Adrenal gland (tissue), 12 donors: ENCODE data around the gene ZNF236. TPM values are rescaled to one million over a fixed set of nuclear protein-coding genes. Genes with fewer than 3 reads are reported as not detected.

Experiments used
- DNase-seq, 7 donors: peaks; one replicate each; pipeline ENCODE4 v3.0.0-alpha.2; 2019 to 2020
- H3K27ac ChIP-seq, 5 donors: fragments of 200-600 bp; sonication (generic) in 4 of 5; 1 replicate in 3 of 5; 2 replicates in 2 of 5; pipeline versions ENCODE4 v1.5.1 to v1.8.0; 2016 to 2020; ENCODE audit warnings: mild to moderate bottlenecking in 1 of 5
- H3K27me3 ChIP-seq: fragments of 200-600 bp; 2 replicates; pipeline ENCODE4 v1.8.0; 2021
- H3K36me3 ChIP-seq, 2 donors: fragments of 200-600 bp; replicated peaks in 1 of 2; 1 replicate in 1 of 2; 2 replicates in 1 of 2; pipeline versions ENCODE4 v1.5.1 to v1.8.0; 2018 to 2022
- H3K4me1 ChIP-seq, 2 donors: fragments of 200-600 bp; replicated peaks in 1 of 2; 1 replicate in 1 of 2; 2 replicates in 1 of 2; pipeline versions ENCODE4 v1.5.1 to v1.8.0; 2018 to 2021
- H3K4me3 ChIP-seq, 4 donors: fragments of 200-600 bp; sonication (generic) in 3 of 4; one replicate each; pipeline ENCODE4 v1.5.1; 2016 to 2018
- H3K9me3 ChIP-seq, 3 donors: fragments of 200-600 bp; sonication (generic) in 1 of 3; replicated peaks in 1 of 3; 1 replicate in 2 of 3; 2 replicates in 1 of 3; pipeline versions ENCODE4 v1.5.1 to v1.8.0; 2016 to 2021
- POLR2A ChIP-seq, 2 donors: fragments of 450-650 bp; IDR thresholded peaks; one replicate each; pipeline ENCODE4 v1.6.1; 2017; ENCODE audit warnings: antibody characterized with exemption in 2 of 2, mild to moderate bottlenecking in 2 of 2, moderate library complexity in 1 of 2
- WGBS, 4 donors: extraction: QIAGEN DNeasy Blood & Tissue Kit in 2 of 4; methylation state at CpG; one replicate each; pipeline versions ENCODE4 v1.1.5 to v1.1.7; 2013 to 2017; 5-methylcytosine and 5-hydroxymethylcytosine counted together
- intact Hi-C, 2 donors: fragments of 100-400 bp; cut with DNase I; formaldehyde crosslinking; loops; one replicate each; pipeline versions ENCODE4 v1.14.1 to v1.15.0; 2022 to 2023
- polyA plus RNA-seq, 3 donors: library from polyadenylated mRNA; stranded (reverse); fragments of 200-250 nt in 2 of 3; fragments of 350-450 nt in 1 of 3; fragmentation: Illumina TruSeq in 1 of 3; extraction: RNeasy Lipid Tissue Mini Kit (QIAGEN cat#74804) in 1 of 3; gene quantifications; one replicate each; pipeline ENCODE4 v1.2.3, GENCODE V29; 2013 to 2014
- total RNA-seq, 9 donors: library from RNA; depleted of rRNA in 4 of 9; stranded (reverse); fragments of >200 nt in 4 of 9; fragments of 120-200 nt in 1 of 9; fragmentation: NEBNext Ultra II Directional in 1 of 9; extraction: Animal tissue kit (Norgen Biotek cat#: 25700) in 1 of 9; gene quantifications; one replicate each; pipeline versions ENCODE4 v1.1.0 to v1.2.4, GENCODE V29; 2013 to 2023
- TF ChIP-seq, protein P1 (sequence below), 6 experiments: fragments of 450-650 bp in 4 of 6; fragments of 200-600 bp in 2 of 6; sonication (generic) in 1 of 6; IDR thresholded peaks; 1 replicate in 5 of 6; 2 replicates in 1 of 6; pipeline versions ENCODE4 v1.5.1 to v1.8.0; 2016 to 2021; ENCODE audit warnings: antibody characterized with exemption in 6 of 6, mild to moderate bottlenecking in 2 of 6, moderate library complexity in 1 of 6
- donor health status: healthy with polysubstance abuse.
- donor health status: Bipolar disorder and iron deficiency.
- donor health status: DM: yes; HTN: yes; CAD: no.
- donor health status: DM: no; HTN: no; CAD: no.
- donor health status: DM: no; HTN: no; CAD: no.
- donor health status: DM: yes; HTN: yes; CAD: no.

Gene ZNF236
- total and polyA plus RNA-seq, 12 donors, result 2.7 to 35.2 (median 8.1) TPM

DNA sequence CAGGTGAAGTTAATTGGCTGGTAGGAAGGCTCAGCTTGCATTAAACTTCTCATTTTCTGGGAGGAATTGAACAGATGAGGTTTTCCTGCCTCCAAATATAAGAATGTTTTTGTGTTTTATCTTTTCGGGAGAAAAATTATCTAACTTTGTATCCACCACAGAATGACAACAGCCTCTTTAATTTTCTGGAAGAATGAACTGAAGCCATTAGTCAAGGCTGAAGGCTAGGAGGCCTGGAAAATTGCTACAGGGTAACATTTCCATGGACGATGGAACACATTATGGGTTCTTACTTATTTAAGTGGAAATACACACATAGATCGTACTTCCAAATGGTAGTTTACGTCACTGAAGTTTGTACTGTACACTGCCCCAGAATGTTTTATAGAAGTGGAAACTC is 28.0 kb upstream of the ZNF236 start:
- no peak for DNase-seq
- intact Hi-C loops, result no loop called here

DNA sequence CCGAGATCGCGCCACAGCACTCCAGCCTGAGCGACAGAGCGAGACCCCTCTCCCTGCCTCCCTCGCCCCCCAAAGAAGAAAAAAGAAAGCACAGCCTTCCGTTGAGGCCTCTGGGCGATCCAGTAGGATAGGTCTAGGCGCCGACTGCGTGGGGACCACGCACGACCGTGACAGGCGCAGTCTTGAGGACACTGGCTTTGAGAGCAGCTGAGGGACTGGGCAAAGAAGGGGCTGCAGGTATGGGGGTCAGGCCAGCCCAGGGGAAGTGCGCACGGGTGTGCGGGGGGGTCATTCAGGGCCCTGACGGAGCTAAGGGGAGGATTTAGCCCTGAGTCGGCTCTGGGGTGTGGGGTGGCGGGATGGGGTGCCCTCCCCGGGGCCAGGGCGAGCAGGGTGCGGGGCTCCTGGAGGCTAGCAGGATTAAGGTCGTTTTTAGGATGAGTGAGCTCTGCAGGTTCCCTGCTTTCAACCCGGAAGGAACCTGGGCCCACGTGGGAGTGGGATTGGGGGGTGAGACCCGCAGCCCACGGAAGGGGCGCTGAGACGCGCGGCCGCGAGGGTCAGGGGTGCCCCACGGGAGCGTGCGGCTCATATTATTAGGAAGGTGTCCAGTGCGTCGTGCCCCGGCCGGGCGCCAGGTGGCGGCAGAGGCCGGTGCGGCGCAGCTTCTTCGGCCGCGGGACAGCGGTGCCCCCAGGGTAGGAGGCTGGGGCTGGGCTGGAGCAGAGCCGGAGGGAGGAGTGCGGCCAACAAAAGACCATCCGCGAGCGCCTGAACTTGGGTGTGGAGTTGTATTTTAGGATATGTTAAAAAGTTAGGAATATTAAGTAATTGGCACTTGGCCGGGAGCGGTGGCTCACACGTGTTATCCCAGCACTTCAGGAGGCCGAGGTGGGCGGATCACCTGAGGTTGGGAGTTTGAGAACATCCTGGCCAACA is 20.5 kb upstream of the ZNF236 start:
- peak in 6 of 7 donors; percentile 28 to 65 (median 50) for DNase-seq
- H3K4me3 ChIP-seq, result peak overlapping the region in 1 of 4 donors; percentile 45
- intact Hi-C loops, result loop anchor here (5.0 to 10.0 kb wide), 3 partner anchors 73 to 183 kb away; no protein-coding TSS in a partner anchor
- H3K36me3 ChIP-seq, result no peaks in the 10 kb centered on the region
- no peak for TF ChIP-seq POLR2A (IDR thresholded peaks at IDR 0.05)
- TF ChIP-seq, protein P1, sequence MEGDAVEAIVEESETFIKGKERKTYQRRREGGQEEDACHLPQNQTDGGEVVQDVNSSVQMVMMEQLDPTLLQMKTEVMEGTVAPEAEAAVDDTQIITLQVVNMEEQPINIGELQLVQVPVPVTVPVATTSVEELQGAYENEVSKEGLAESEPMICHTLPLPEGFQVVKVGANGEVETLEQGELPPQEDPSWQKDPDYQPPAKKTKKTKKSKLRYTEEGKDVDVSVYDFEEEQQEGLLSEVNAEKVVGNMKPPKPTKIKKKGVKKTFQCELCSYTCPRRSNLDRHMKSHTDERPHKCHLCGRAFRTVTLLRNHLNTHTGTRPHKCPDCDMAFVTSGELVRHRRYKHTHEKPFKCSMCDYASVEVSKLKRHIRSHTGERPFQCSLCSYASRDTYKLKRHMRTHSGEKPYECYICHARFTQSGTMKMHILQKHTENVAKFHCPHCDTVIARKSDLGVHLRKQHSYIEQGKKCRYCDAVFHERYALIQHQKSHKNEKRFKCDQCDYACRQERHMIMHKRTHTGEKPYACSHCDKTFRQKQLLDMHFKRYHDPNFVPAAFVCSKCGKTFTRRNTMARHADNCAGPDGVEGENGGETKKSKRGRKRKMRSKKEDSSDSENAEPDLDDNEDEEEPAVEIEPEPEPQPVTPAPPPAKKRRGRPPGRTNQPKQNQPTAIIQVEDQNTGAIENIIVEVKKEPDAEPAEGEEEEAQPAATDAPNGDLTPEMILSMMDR (IDR thresholded peaks at IDR 0.05), result peak; percentile 66 to 93 (median 76)
- H3K27ac ChIP-seq, result no peak overlapping the region
- no peaks in the 10 kb centered on the region for H3K27me3 ChIP-seq
- H3K9me3 ChIP-seq, result no peaks in the 10 kb centered on the region
- H3K4me1 ChIP-seq, result peaks cover 0 to 9% of the 10 kb centered on the region in 2 donors
- WGBS, 4 donors, result 21 to 31% (median 23%) methylated on average over 26 to 61 of the region's 61 CpGs

More for the DNA sequence above, 28.0 kb upstream of the ZNF236 start:
- TF ChIP-seq, protein P1 (IDR thresholded peaks at IDR 0.05), result no peak
- no peak for TF ChIP-seq POLR2A (IDR thresholded peaks at IDR 0.05)
- WGBS, 4 donors, result 69 to 79% (median 75%) methylated on average over 4 of the region's 4 CpGs
- Histone ChIP-seq H3K4me3 (no peak overlapping the region), H3K27ac (no peak overlapping the region), H3K36me3 (no peaks in the 10 kb centered on the region), H3K9me3 (no peaks in the 10 kb centered on the region), H3K4me1 (no peaks in the 10 kb centered on the region), H3K27me3 (no peaks in the 10 kb centered on the region)

DNA sequence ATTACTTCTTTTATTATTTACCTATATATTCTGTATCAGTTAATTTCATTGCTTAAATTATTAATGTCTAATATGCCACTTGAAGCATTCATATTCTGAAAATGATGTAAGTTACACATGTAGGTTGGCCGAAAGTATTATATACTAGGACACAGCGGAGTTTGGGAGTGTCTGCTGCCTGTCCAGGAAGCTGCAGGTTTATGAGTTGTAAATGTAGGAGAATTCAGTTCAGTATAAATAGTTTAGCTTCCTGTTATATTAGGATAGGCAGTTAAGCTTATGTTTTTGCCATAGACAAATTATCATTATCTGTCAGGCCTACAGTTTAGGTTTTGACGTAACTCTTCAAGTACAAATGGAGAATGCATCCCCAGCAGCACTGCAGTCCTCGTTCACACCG is 18.9 kb upstream of the ZNF236 start:
- no peak overlapping the region for H3K27ac ChIP-seq
- no peaks in the 10 kb centered on the region for H3K9me3 ChIP-seq
- DNase-seq, result no peak
- no peak overlapping the region for H3K4me3 ChIP-seq
- H3K27me3 ChIP-seq, result no peaks in the 10 kb centered on the region
- 39 to 44% (median 42%) methylated on average over 5 of the region's 5 CpGs for WGBS, 4 donors
- TF ChIP-seq, protein P1 (IDR thresholded peaks at IDR 0.05), result no peak
- TF ChIP-seq POLR2A (IDR thresholded peaks at IDR 0.05), result no peak
- intact Hi-C loops, result loop anchor here (5.0 to 10.0 kb wide), 3 partner anchors 71 to 181 kb away; no protein-coding TSS in a partner anchor
- no peaks in the 10 kb centered on the region for H3K36me3 ChIP-seq
- peaks cover 0 to 9% of the 10 kb centered on the region in 2 donors for H3K4me1 ChIP-seq

DNA sequence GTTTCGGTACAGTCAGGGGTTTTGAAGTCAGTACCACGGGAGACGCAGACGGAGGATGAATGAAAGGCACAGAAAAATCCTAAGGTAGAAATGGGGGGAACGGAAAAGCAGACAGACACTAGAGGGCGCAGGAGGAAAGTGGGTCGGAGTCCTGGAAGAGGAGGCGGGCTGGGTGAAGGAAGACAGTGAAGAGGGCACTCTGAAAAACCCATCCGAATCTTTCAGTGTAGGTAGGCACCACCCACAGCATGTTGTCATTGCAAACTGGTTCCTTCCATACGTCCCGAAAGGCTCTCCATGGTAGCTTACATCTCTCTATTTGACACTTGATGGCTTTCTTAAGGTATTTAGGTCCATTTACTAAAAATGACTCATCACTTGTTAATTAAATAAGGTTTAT is 18.5 kb upstream of the ZNF236 start:
- Histone ChIP-seq H3K27ac (no peak overlapping the region), H3K36me3 (no peaks in the 10 kb centered on the region), H3K9me3 (no peaks in the 10 kb centered on the region), H3K4me1 (peaks cover 0 to 9% of the 10 kb centered on the region in 2 donors), H3K27me3 (no peaks in the 10 kb centered on the region), H3K4me3 (no peak overlapping the region)
- DNase-seq, result peak; percentile 56 to 80 (median 69)
- intact Hi-C loops, result loop anchor here (5.0 to 10.0 kb wide), 3 partner anchors 71 to 181 kb away; no protein-coding TSS in a partner anchor
- 2 to 4% (median 2%) methylated on average over 11 of the region's 11 CpGs for WGBS, 4 donors
- TF ChIP-seq, protein P1 (IDR thresholded peaks at IDR 0.05), result peak; percentile 52 to 82 (median 74)
- TF ChIP-seq POLR2A (IDR thresholded peaks at IDR 0.05), result no peak
